LNCAP (cell line): Measurements from ENCODE around the gene TRUB2.

Source experiments
- TF ChIP-seq, protein P1 (sequence below): fragments of 450-650 bp; IDR thresholded peaks from 2 replicates; pipeline ENCODE4 v1.5.1; 2017; ENCODE audit warnings: mild to moderate bottlenecking

Gene TRUB2

DNA sequence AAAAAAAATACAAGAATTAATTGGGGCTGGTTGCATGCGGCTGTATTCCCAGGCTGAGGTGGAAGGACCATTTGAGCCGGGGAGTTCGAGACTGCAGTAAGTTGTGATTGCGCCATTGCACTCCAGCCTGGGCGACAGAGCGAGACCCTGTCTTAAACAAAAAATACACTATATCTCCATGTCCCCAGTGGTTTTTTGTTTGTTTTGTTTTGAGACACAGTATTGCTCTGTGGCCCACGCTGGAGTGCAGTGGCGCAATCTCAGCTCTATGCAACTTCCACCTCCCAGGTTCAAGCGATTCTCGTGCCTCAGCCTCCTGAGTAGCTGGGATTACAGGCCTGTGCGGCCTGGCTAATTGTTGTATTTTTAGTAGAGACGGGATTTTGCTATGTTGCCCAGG is 1.5 kb upstream of the TRUB2 start:
- TF ChIP-seq, protein P1, sequence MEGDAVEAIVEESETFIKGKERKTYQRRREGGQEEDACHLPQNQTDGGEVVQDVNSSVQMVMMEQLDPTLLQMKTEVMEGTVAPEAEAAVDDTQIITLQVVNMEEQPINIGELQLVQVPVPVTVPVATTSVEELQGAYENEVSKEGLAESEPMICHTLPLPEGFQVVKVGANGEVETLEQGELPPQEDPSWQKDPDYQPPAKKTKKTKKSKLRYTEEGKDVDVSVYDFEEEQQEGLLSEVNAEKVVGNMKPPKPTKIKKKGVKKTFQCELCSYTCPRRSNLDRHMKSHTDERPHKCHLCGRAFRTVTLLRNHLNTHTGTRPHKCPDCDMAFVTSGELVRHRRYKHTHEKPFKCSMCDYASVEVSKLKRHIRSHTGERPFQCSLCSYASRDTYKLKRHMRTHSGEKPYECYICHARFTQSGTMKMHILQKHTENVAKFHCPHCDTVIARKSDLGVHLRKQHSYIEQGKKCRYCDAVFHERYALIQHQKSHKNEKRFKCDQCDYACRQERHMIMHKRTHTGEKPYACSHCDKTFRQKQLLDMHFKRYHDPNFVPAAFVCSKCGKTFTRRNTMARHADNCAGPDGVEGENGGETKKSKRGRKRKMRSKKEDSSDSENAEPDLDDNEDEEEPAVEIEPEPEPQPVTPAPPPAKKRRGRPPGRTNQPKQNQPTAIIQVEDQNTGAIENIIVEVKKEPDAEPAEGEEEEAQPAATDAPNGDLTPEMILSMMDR, result no peak

DNA sequence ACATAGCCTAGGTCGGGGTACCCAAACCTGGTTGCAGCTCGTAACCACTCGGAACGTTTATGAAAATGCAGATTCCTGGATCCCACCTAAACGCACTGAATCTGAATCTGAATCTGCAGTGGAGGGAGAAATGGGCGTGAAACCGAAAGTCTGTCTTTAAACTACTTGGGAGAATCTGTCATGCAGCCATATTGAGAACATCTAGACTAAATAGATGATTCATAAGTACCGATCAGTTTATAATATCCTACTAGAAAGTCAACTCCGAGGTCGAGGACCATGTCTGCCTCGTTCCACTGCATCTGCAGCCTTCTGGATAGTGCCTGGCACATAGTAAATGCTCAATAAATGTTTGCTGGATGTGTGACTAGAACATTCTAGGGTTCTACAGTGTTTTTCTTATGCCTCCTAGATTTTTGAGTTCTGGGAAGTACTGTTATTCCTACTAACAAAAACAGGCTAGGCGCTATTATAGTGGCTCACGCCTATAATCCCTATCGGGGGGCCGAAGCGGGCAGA is 1.0 kb upstream of the TRUB2 start:
- TF ChIP-seq, protein P1, result no peak

DNA sequence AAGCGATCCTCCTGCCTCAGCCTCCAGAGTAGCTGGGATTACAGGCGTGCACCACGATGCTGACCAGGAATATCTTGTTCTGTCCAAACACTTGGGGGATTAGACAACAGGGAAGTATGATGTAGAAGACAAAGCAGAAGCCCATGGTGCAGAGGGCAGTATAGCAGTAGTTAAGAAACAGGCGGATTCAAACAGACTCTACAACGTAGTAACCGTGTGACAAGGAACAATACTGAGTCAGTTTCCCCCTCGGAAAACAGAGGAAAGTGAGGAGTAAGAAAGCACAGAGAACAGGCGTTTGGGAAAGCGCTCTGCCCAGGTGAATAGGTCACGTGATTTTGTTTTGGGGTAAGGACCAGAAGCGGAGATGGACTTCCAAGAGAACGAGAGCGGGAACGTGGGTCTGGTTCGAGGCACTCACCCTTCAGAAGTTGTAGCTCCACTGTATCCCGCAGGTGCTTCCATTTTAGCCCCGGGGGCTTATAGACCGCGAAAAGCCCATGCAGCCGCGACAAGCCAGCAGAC is 306 bp downstream of the TRUB2 start:
- TF ChIP-seq, protein P1, result no peak

DNA sequence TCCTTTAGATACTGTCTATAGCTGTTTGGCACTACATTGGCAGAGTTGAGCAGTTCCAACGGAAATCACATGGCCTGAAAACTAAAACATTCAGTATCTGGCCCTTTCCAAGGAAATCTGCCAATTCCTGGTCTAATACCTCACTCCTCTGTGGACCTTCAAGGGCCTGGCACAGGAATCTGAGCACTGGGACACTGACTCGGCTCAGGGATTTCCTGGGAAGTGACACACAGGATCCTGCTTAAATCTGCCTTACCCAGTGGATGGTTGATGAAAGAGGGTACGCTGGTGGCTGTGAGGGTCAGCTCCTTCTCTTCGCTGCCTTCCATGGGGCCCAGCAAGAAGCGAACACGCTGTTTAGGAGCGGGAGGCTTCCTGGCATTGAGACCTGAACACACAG is 904 bp downstream of the TRUB2 start:
- TF ChIP-seq, protein P1, result no peak

DNA sequence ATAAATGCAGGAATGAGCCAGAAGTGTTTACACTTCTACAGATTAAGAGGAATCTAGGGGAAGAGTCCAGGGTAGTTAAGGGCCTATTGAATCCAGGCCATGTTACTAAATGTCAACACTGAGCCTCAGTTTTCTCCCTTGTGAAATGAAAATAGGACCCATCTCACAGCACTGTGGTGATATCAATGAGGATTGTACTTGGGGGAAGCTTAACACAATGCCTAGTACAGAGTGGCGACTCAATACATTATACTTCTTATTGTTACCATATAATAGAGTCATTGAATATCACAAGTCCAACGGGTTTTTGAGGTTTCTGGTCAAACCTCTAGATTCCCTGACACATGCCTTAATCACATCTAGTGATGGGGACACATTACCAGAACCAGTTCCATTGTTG is 4.6 kb downstream of the TRUB2 start:
- TF ChIP-seq, protein P1, result no peak

DNA sequence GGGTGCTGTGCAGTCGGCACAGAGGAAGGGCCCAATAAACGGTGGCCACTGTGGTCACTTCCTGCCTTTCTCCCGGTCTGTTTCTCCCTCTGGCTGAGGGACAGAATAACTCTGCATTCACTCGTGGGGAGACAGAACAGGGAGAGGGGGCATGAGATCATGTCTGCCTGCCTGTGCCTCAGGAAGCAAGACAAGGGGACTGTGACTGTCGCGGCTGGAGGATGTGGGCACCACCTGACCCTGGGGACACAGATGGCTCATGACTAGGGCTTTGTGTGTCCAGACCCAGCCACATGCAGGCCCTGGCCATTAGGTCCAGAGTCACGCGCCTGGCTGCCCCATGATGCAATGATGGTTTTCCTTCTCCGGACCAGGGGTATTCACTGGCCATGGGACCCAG is 5.8 kb downstream of the TRUB2 start:
- TF ChIP-seq, protein P1, result no peak

DNA sequence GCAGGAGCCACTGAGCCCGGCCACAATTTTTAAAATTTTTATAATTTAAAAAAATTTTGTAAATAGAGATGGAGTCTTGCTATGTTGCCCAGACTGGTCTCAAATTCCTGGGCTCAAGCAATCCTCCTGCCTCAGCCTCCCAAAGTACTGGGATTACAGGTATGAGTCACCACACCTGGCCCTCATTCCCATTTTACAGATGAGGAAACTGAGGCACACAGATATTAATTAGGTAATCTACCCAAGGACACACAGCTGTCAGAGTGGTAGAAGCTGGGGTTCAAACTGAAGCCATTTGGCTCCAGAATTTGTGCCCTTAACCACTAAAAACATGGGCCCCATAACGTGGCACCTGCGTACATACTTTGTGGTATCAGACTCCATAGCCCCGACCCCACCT is 7.5 kb downstream of the TRUB2 start:
- TF ChIP-seq, protein P1, result no peak

DNA sequence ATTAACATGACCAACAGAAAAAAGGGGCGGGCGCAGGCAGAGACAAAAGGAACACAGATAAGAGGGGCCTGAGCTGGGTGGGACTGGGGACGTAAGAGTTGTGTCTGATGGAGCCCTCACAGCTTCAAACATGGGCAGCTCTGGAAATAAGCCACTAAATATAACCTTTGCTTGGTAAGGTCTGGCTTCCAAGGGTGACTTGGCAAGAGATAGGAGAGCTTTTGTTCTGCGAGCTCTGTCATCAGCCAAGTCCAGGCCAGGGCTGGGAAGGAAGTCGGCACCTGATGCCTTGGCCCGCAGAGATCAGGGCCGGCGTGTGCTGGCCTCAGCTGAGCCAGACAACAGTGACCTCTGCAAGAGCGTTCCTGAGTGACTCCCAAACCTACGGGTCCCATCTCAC is 11.8 kb downstream of the TRUB2 start:
- TF ChIP-seq, protein P1, result no peak
